Peyer's patch (tissue), 4 donors: Measurements from ENCODE around the gene EIF4A3.

Source experiments
- POLR2A ChIP-seq, 2 donors: fragments of 450-650 bp; IDR thresholded peaks; one replicate each; pipeline ENCODE4 v1.5.1; 2017; ENCODE audit warnings: antibody characterized with exemption in 2 of 2, mild to moderate bottlenecking in 2 of 2, moderate library complexity in 2 of 2
- TF ChIP-seq, protein P1 (sequence below), 6 experiments: fragments of 450-650 bp in 4 of 6; fragments of 200-600 bp in 2 of 6; sonication (generic) in 1 of 6; IDR thresholded peaks; one replicate each; pipeline ENCODE4 v1.5.1; 2017 to 2019; ENCODE audit warnings: antibody characterized with exemption in 6 of 6, mild to moderate bottlenecking in 3 of 6, moderate library complexity in 1 of 6

DNA sequence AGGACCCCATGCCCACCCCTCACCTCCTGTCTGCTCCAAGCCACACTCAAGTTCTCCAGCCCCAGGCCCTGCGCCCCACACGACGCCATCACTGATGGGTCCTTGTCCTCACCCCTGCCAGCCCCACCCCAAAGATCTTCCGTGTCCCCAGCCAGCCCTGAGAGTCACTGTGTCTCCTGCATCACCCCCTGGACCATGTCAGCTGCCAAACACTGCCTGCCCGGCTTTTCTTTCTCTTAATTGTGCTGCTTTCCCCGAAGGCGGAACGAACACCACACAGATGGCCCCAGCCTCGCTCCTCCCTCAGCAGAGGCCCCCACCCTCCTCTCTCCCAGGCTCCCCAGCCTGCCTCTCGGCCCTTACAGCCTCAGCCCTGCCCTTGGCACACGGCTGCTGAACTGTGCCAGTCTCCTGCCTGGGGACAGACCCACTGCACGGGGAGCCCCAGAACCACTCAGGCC, 50.3 kb downstream of the EIF4A3 start:
- TF ChIP-seq, protein P1, sequence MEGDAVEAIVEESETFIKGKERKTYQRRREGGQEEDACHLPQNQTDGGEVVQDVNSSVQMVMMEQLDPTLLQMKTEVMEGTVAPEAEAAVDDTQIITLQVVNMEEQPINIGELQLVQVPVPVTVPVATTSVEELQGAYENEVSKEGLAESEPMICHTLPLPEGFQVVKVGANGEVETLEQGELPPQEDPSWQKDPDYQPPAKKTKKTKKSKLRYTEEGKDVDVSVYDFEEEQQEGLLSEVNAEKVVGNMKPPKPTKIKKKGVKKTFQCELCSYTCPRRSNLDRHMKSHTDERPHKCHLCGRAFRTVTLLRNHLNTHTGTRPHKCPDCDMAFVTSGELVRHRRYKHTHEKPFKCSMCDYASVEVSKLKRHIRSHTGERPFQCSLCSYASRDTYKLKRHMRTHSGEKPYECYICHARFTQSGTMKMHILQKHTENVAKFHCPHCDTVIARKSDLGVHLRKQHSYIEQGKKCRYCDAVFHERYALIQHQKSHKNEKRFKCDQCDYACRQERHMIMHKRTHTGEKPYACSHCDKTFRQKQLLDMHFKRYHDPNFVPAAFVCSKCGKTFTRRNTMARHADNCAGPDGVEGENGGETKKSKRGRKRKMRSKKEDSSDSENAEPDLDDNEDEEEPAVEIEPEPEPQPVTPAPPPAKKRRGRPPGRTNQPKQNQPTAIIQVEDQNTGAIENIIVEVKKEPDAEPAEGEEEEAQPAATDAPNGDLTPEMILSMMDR (IDR thresholded peaks at IDR 0.05): no peak
- no peak for TF ChIP-seq POLR2A (IDR thresholded peaks at IDR 0.05)
